Endothelial cell (in vitro differentiated cells): ENCODE data around the gene SETD7. TPM values are rescaled to one million over a fixed set of nuclear protein-coding genes. Genes with fewer than 3 reads are reported as not detected.

Source experiments
- DNase-seq: peaks from one replicate; pipeline ENCODE4 v3.0.0; 2021; ENCODE audit warnings: low spot score
- H3K27ac Mint-ChIP-seq: one replicate; pipeline ENCODE4 v1.8.0; 2021; ENCODE audit warnings: mixed read lengths, inconsistent platforms; ENCODE audit not compliant: unreplicated experiment
- H3K27me3 Mint-ChIP-seq: one replicate; pipeline ENCODE4 v1.8.0; 2021; ENCODE audit warnings: mild to moderate bottlenecking, moderate library complexity, mixed read lengths, inconsistent platforms; ENCODE audit not compliant: unreplicated experiment
- H3K36me3 Mint-ChIP-seq: one replicate; pipeline ENCODE4 v1.8.0; 2021; ENCODE audit warnings: mild to moderate bottlenecking, low read depth, mixed read lengths, inconsistent platforms; ENCODE audit not compliant: unreplicated experiment
- H3K4me1 Mint-ChIP-seq: one replicate; pipeline ENCODE4 v1.8.0; 2021; ENCODE audit warnings: mild to moderate bottlenecking, mixed read lengths, inconsistent platforms; ENCODE audit not compliant: unreplicated experiment
- H3K4me3 Mint-ChIP-seq: one replicate; pipeline ENCODE4 v1.8.0; 2021; ENCODE audit warnings: mild to moderate bottlenecking, mixed read lengths, inconsistent platforms; ENCODE audit not compliant: unreplicated experiment
- H3K9me3 Mint-ChIP-seq: one replicate; pipeline ENCODE4 v1.8.0; 2021; ENCODE audit warnings: mixed read lengths, inconsistent platforms; ENCODE audit not compliant: unreplicated experiment
- total RNA-seq: library from RNA; stranded (reverse); fragmentation: NEBNext Ultra II Directional; extraction: Animal tissue kit (Norgen Biotek cat#: 25700); gene quantifications from one replicate; pipeline ENCODE4 v1.2.1, GENCODE V29; 2021; ENCODE audit not compliant: unreplicated experiment
- TF ChIP-seq, protein P1 (sequence below): fragments of 200-600 bp; sonication (generic); IDR thresholded peaks from one replicate; pipeline ENCODE4 v1.5.0; 2021; ENCODE audit warnings: antibody characterized with exemption; ENCODE audit not compliant: unreplicated experiment

SETD7 gene
- total RNA-seq, 1 donor from 2014 or later, result 8.4 TPM

DNA sequence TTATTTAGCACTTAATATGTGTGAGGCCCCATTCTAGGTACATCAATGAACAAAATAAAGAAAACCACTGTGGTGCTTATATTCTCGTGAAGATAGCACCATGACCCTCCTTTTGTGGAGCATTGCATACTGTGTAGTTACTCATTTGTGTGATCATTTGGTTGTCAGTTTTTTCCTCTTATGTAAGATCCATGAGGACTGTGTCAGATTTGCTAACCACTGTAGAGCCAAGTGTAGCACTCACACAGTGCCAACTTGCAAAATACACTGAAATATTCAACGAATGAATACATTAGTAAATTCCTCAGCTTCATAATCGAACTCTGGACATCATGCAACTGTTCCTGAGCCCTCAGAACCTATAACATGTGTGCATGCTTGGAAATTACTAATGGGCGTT lies 29.5 kb upstream of the SETD7 start:
- H3K4me3 Mint-ChIP-seq, result no peak overlapping the region
- no peaks in the 10 kb centered on the region for H3K4me1 Mint-ChIP-seq
- H3K27me3 Mint-ChIP-seq, result peaks cover 12% of the 10 kb centered on the region
- no peak for DNase-seq
- H3K36me3 Mint-ChIP-seq, result peaks cover 4% of the 10 kb centered on the region
- no peaks in the 10 kb centered on the region for H3K9me3 Mint-ChIP-seq
- H3K27ac Mint-ChIP-seq, result no peak overlapping the region
- TF ChIP-seq, protein P1, sequence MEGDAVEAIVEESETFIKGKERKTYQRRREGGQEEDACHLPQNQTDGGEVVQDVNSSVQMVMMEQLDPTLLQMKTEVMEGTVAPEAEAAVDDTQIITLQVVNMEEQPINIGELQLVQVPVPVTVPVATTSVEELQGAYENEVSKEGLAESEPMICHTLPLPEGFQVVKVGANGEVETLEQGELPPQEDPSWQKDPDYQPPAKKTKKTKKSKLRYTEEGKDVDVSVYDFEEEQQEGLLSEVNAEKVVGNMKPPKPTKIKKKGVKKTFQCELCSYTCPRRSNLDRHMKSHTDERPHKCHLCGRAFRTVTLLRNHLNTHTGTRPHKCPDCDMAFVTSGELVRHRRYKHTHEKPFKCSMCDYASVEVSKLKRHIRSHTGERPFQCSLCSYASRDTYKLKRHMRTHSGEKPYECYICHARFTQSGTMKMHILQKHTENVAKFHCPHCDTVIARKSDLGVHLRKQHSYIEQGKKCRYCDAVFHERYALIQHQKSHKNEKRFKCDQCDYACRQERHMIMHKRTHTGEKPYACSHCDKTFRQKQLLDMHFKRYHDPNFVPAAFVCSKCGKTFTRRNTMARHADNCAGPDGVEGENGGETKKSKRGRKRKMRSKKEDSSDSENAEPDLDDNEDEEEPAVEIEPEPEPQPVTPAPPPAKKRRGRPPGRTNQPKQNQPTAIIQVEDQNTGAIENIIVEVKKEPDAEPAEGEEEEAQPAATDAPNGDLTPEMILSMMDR, result no peak

DNA sequence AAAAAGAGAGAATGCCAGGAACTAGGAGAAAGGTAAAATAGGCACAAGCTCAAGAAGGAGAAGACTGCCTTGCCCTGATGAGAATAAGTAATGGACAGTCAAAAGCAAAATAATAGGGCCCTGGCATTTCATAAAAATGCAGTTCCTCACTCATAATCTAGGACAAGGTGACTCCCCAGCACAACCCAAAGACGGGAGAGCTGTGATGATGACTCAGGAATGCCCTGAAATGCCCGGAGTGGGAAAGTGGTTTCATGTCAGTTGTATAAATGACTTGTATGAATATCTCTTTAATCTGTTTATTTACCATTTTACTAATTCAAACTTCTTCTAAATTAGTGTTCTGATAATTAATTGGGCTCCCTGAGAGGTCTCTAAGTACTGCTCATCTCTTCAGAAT lies 28.8 kb upstream of the SETD7 start:
- Mint-ChIP-seq H3K27ac (no peak overlapping the region), H3K4me3 (no peak overlapping the region), H3K4me1 (no peaks in the 10 kb centered on the region), H3K9me3 (no peaks in the 10 kb centered on the region), H3K36me3 (peaks cover 4% of the 10 kb centered on the region), H3K27me3 (peaks cover 12% of the 10 kb centered on the region)
- TF ChIP-seq, protein P1, result no peak
- no peak for DNase-seq

DNA sequence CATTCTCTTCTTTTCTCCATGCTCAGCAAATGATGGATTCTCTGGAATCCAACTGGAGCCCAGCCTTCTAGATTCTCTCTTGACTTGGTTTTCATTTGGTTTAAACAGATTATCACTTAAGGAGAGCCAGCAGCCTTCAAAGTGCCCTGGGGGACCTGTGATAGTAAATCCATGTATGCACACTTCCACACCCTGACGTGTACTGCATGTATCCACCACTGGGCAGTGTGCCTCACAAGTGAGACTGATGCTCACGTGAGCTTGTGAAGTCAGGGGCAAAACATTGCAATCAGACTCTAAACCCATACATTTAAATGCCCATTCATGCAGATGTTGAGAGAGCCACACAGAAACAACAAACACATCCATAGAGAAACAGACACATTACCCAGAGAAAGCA lies 28.0 kb upstream of the SETD7 start:
- no peak for DNase-seq
- Mint-ChIP-seq H3K36me3 (peaks cover 4% of the 10 kb centered on the region), H3K27me3 (peaks cover 12% of the 10 kb centered on the region), H3K4me1 (no peaks in the 10 kb centered on the region), H3K9me3 (no peaks in the 10 kb centered on the region), H3K4me3 (no peak overlapping the region), H3K27ac (no peak overlapping the region)
- TF ChIP-seq, protein P1, result no peak

DNA sequence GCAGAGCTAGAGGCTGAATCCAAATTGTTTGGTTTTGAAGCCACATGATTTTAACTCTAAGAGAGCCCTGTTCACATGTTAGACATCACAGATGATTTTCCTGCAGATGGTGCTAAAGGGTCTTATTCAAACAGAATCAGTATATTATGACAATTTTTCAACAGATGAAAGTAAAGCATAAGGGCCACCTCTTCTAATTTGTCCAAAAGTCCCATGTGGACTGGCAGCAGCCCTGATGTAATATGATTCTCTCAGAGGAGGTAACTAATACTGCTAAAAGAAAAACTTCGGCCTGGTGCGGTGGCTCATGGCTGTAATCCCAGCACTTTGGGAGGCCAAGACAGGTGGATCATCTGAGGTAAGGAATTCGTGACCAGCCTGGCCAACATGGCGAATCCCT lies 26.0 kb upstream of the SETD7 start:
- Mint-ChIP-seq H3K27ac (no peak overlapping the region), H3K9me3 (no peaks in the 10 kb centered on the region), H3K4me3 (no peak overlapping the region), H3K27me3 (peaks cover 7% of the 10 kb centered on the region), H3K4me1 (no peaks in the 10 kb centered on the region), H3K36me3 (peaks cover 4% of the 10 kb centered on the region)
- TF ChIP-seq, protein P1, result no peak
- no peak for DNase-seq

DNA sequence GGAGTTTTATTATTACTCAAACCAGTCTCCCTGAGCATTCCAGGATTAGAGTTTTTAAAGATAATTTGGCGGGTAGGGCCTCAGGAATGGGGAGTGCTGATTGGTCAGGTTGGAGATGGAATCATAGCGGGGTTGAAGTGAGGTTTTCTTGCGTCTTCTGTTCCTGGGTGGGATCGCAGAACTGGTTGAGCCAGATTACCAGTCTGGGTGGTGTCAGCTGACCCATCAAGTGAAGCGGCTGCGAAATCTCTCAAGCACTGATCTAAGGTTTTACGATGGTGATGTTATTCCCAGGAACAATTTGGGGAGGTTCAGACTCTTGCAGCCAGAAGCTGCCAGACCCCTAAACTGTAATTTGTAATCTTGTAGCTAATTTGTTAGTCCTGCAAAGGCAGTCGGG lies 25.1 kb upstream of the SETD7 start:
- Mint-ChIP-seq H3K4me3 (no peak overlapping the region), H3K4me1 (no peaks in the 10 kb centered on the region), H3K27me3 (peaks cover 2% of the 10 kb centered on the region), H3K27ac (no peak overlapping the region), H3K36me3 (no peaks in the 10 kb centered on the region), H3K9me3 (no peaks in the 10 kb centered on the region)
- no peak for DNase-seq
- TF ChIP-seq, protein P1, result no peak
